Endothelial cell of hepatic sinusoid (primary cell): ENCODE results near the gene ACTR10.

ENCODE experiments used
- in situ Hi-C: cut with HindIII; loops from 2 replicates; pipeline ENCODE4 v1.10.0; 2017; ENCODE audit warnings: low sequenced_read_pairs

ACTR10 gene

GRCh38 chr14:58199726-58200479 lies at the start of gene ACTR10:
Gene ACTR10, plus strand, starts transcription at chr14:58200149. Its CDS starts 69 bp downstream, at chr14:58200218.
- in situ Hi-C loops, result no loop called here

GRCh38 chr14:58150243-58150805 lies 49.6 kb upstream of the ACTR10 start:
- in situ Hi-C loops, result no loop called here

GRCh38 chr14:58151133-58152013 lies 48.6 kb upstream of the ACTR10 start:
- in situ Hi-C loops, result no loop called here

- in situ Hi-C loops, result no loop called here
Measured at GRCh38 chr14:58152014-58152857, 47.7 kb upstream of the ACTR10 start, which contains the start of gene ARMH4. Gene ARMH4, minus strand, starts transcription at chr14:58152213. Its CDS starts 12,855 bp downstream, at chr14:58139358.

GRCh38 chr14:58160561-58160960 lies 39.4 kb upstream of the ACTR10 start:
- in situ Hi-C loops, result no loop called here

- in situ Hi-C loops, result loop anchor here (5.0 kb wide), 1 partner anchor 54 kb away; no protein-coding TSS in a partner anchor
Measured at GRCh38 chr14:58166005-58166983, 33.7 kb upstream of the ACTR10 start.

GRCh38 chr14:58167057-58167456 lies 32.9 kb upstream of the ACTR10 start:
- in situ Hi-C loops, result loop anchor here (5.0 kb wide), 1 partner anchor 55 kb away; no protein-coding TSS in a partner anchor

- in situ Hi-C loops, result loop anchor here (5.0 kb wide), 1 partner anchor 56 kb away; no protein-coding TSS in a partner anchor
Measured at GRCh38 chr14:58167891-58168290, 32.1 kb upstream of the ACTR10 start.

- in situ Hi-C loops, result loop anchor here (5.0 kb wide), 1 partner anchor 39 kb away; no protein-coding TSS in a partner anchor
Measured at GRCh38 chr14:58171090-58171489, 28.9 kb upstream of the ACTR10 start.

GRCh38 chr14:58177125-58177524 lies 22.8 kb upstream of the ACTR10 start:
- in situ Hi-C loops, result no loop called here

GRCh38 chr14:58189176-58189575 lies 10.8 kb upstream of the ACTR10 start:
- in situ Hi-C loops, result no loop called here

GRCh38 chr14:58191763-58192601 lies 8.0 kb upstream of the ACTR10 start:
- in situ Hi-C loops, result no loop called here

GRCh38 chr14:58193542-58193941 lies 6.4 kb upstream of the ACTR10 start:
- in situ Hi-C loops, result no loop called here

GRCh38 chr14:58196198-58196597 lies 3.8 kb upstream of the ACTR10 start:
- in situ Hi-C loops, result no loop called here

- in situ Hi-C loops, result no loop called here
Measured at GRCh38 chr14:58198086-58198485, 1.9 kb upstream of the ACTR10 start.

- in situ Hi-C loops, result no loop called here
Measured at GRCh38 chr14:58200480-58200841, 512 bp downstream of the ACTR10 start.

- in situ Hi-C loops, result no loop called here
Measured at GRCh38 chr14:58200846-58201245, 897 bp downstream of the ACTR10 start.

GRCh38 chr14:58213176-58213575 lies 13.2 kb downstream of the ACTR10 start:
- in situ Hi-C loops, result no loop called here
